Large intestine (tissue), 3 donors: ENCODE data around the gene GAPDHS. TPM values are rescaled to one million over a fixed set of nuclear protein-coding genes. Genes with fewer than 3 reads are reported as not detected.

Source experiments
- DNase-seq, 2 donors: peaks; one replicate each; pipeline versions ENCODE4 v3.0.0 to v3.0.0-alpha.2; 2013
- H3K27ac ChIP-seq: one replicate; pipeline ENCODE4 v1.5.1; 2013; ENCODE audit warnings: low read length
- H3K27me3 ChIP-seq: 2 replicates; pipeline ENCODE4 v1.6.1; 2013; ENCODE audit warnings: low read length; ENCODE audit not compliant: control insufficient read depth, insufficient read depth
- H3K36me3 ChIP-seq: 2 replicates; pipeline ENCODE4 v1.6.1; 2013; ENCODE audit warnings: low read length; ENCODE audit not compliant: control insufficient read depth, insufficient read depth
- H3K4me1 ChIP-seq: one replicate; pipeline ENCODE4 v1.6.1; 2013; ENCODE audit warnings: low read length; ENCODE audit not compliant: control insufficient read depth, insufficient read depth
- H3K4me3 ChIP-seq: one replicate; pipeline ENCODE4 v1.5.1; 2013; ENCODE audit warnings: low read length
- H3K9me3 ChIP-seq: one replicate; pipeline ENCODE4 v1.6.1; 2013; ENCODE audit warnings: mild to moderate bottlenecking, low read depth, low read length, moderate library complexity; ENCODE audit not compliant: control insufficient read depth
- WGBS: methylation state at CpG from one replicate; pipeline ENCODE4 v1.1.5; 2013; ENCODE audit warnings: low lambda C conversion rate; ENCODE audit not compliant: insufficient coverage; 5-methylcytosine and 5-hydroxymethylcytosine counted together
- polyA plus RNA-seq: library from polyadenylated mRNA; unstranded; fragments of 120-200 nt; gene quantifications from one replicate; pipeline ENCODE4 v1.2.1, GENCODE V29; 2013

GAPDHS gene
- polyA plus RNA-seq, 1 donor, result not detected

- Histone ChIP-seq H3K27ac (no peak overlapping the region), H3K27me3 (peaks cover 58% of the 10 kb centered on the region), H3K9me3 (peaks cover 8% of the 10 kb centered on the region), H3K36me3 (no peaks in the 10 kb centered on the region), H3K4me1 (no peaks in the 10 kb centered on the region), H3K4me3 (peak overlapping the region; percentile 35)
- DNase-seq, result peak; percentile 31 to 62
- whole genome bisulfite sequencing, result no CpG with 5 or more reads among the region's 60 CpGs
These were observed 24.5 kb downstream of the GAPDHS start for GRCh38 chr19:35557539-35558399.

- H3K4me3 ChIP-seq, result no peak overlapping the region
- peaks cover 56% of the 10 kb centered on the region for H3K27me3 ChIP-seq
- 40% methylated on average over 1 of the region's 53 CpGs for whole genome bisulfite sequencing
These were observed 25.4 kb downstream of the GAPDHS start for GRCh38 chr19:35558400-35559280.

GRCh38 chr19:35559281-35559659 is 26.0 kb downstream of the GAPDHS start:
- no CpG with 5 or more reads among the region's 11 CpGs for WGBS
- no peak overlapping the region for H3K27ac ChIP-seq
- DNase-seq, result no peak
- H3K9me3 ChIP-seq, result peaks cover 8% of the 10 kb centered on the region
- H3K4me1 ChIP-seq, result no peaks in the 10 kb centered on the region
- H3K36me3 ChIP-seq, result no peaks in the 10 kb centered on the region
- H3K4me3 ChIP-seq, result no peak overlapping the region
- H3K27me3 ChIP-seq, result peaks cover 56% of the 10 kb centered on the region

More at GRCh38 chr19:35558400-35559280, 25.4 kb downstream of the GAPDHS start:
- Histone ChIP-seq H3K9me3 (peaks cover 8% of the 10 kb centered on the region), H3K36me3 (no peaks in the 10 kb centered on the region), H3K27ac (no peak overlapping the region), H3K4me1 (no peaks in the 10 kb centered on the region)
- no peak for DNase-seq

GRCh38 chr19:35559781-35560180 is 26.5 kb downstream of the GAPDHS start:
- Histone ChIP-seq H3K27ac (no peak overlapping the region), H3K36me3 (no peaks in the 10 kb centered on the region), H3K9me3 (peaks cover 8% of the 10 kb centered on the region), H3K4me1 (no peaks in the 10 kb centered on the region), H3K27me3 (peaks cover 59% of the 10 kb centered on the region), H3K4me3 (no peak overlapping the region)
- WGBS, result no CpG with 5 or more reads among the region's 23 CpGs
- no peak for DNase-seq

- WGBS, result no CpG with 5 or more reads among the region's 18 CpGs
- H3K4me3 ChIP-seq, result no peak overlapping the region
- H3K9me3 ChIP-seq, result peaks cover 8% of the 10 kb centered on the region
- H3K36me3 ChIP-seq, result no peaks in the 10 kb centered on the region
- DNase-seq, result no peak
- no peaks in the 10 kb centered on the region for H3K4me1 ChIP-seq
- H3K27me3 ChIP-seq, result peaks cover 56% of the 10 kb centered on the region
- no peak overlapping the region for H3K27ac ChIP-seq
These were observed 27.0 kb downstream of the GAPDHS start for GRCh38 chr19:35560271-35560670.

- Histone ChIP-seq H3K27ac (no peak overlapping the region), H3K4me3 (no peak overlapping the region), H3K27me3 (peaks cover 54% of the 10 kb centered on the region), H3K4me1 (no peaks in the 10 kb centered on the region), H3K9me3 (peaks cover 8% of the 10 kb centered on the region), H3K36me3 (no peaks in the 10 kb centered on the region)
- DNase-seq, result no peak
- no CpG with 5 or more reads among the region's 6 CpGs for WGBS
These were observed 27.4 kb downstream of the GAPDHS start for GRCh38 chr19:35560677-35561076.

GRCh38 chr19:35561436-35561835 is 28.2 kb downstream of the GAPDHS start:
- Histone ChIP-seq H3K9me3 (peaks cover 8% of the 10 kb centered on the region), H3K4me1 (no peaks in the 10 kb centered on the region), H3K27me3 (peaks cover 49% of the 10 kb centered on the region), H3K36me3 (no peaks in the 10 kb centered on the region), H3K27ac (no peak overlapping the region), H3K4me3 (no peak overlapping the region)
- 80% methylated on average over 1 of the region's 6 CpGs for WGBS
- DNase-seq, result no peak

GRCh38 chr19:35562336-35562735 is 29.1 kb downstream of the GAPDHS start:
- DNase-seq, result no peak
- H3K4me3 ChIP-seq, result no peak overlapping the region
- WGBS, result no CpG with 5 or more reads among the region's 17 CpGs
- peaks cover 8% of the 10 kb centered on the region for H3K9me3 ChIP-seq
- peaks cover 40% of the 10 kb centered on the region for H3K27me3 ChIP-seq
- H3K36me3 ChIP-seq, result no peaks in the 10 kb centered on the region
- H3K4me1 ChIP-seq, result no peaks in the 10 kb centered on the region
- no peak overlapping the region for H3K27ac ChIP-seq

- no peaks in the 10 kb centered on the region for H3K4me1 ChIP-seq
- peaks cover 8% of the 10 kb centered on the region for H3K9me3 ChIP-seq
- WGBS, result 69% methylated on average over 2 of the region's 2 CpGs
- no peak for DNase-seq
- peaks cover 37% of the 10 kb centered on the region for H3K27me3 ChIP-seq
- H3K36me3 ChIP-seq, result no peaks in the 10 kb centered on the region
- H3K27ac ChIP-seq, result no peak overlapping the region
- H3K4me3 ChIP-seq, result no peak overlapping the region
These were observed 29.5 kb downstream of the GAPDHS start for GRCh38 chr19:35562776-35563175.

- Histone ChIP-seq H3K27me3 (peaks cover 31% of the 10 kb centered on the region), H3K27ac (no peak within 1 kb of the TSS), H3K4me3 (no peak within 1 kb of the TSS), H3K36me3 (no peaks in the 10 kb centered on the region), H3K4me1 (no peaks in the 10 kb centered on the region), H3K9me3 (peaks cover 3% of the 10 kb centered on the region)
- no peak for DNase-seq
- WGBS, result no CpG with 5 or more reads among the region's 15 CpGs
These were observed 30.1 kb downstream of the GAPDHS start, which contains the start of gene ATP4A for GRCh38 chr19:35563207-35563829. Gene ATP4A (minus strand): TSS chr19:35563658. CDS start chr19:35563629, 29 bp downstream.
